Body of pancreas (tissue), 4 donors: ENCODE measurements around the gene TRPM2.

Experiments used
- CTCF ChIP-seq, 7 experiments: fragments of 450-650 bp in 4 of 7; fragments of 200-600 bp in 3 of 7; sonication (generic) in 3 of 7; IDR thresholded peaks; one replicate each; pipeline ENCODE4 v1.5.1; 2016 to 2019; ENCODE audit warnings: antibody characterized with exemption in 7 of 7
- POLR2A ChIP-seq, 3 donors: fragments of 450-650 bp; IDR thresholded peaks; one replicate each; pipeline ENCODE4 v1.6.1; 2016; ENCODE audit warnings: antibody characterized with exemption in 3 of 3, mild to moderate bottlenecking in 2 of 3

GRCh38 chr21:44312716-44313115 lies 40.7 kb upstream of the TRPM2 start:
- no peak for TF ChIP-seq CTCF (IDR thresholded peaks at IDR 0.05)
- TF ChIP-seq POLR2A (IDR thresholded peaks at IDR 0.05), result no peak
